GM12878 (cell line): ENCODE data around the gene CNDP1. TPM values are rescaled to one million over a fixed set of nuclear protein-coding genes. Genes with fewer than 3 reads are reported as not detected.

Experiments
- ATAC-seq: fragments of 200-7000 bp; cut with Tn5 transposase; 3 replicates; pipeline ENCODE4 v1.9.1; 2020; ENCODE audit warnings: mild to moderate bottlenecking, moderate library complexity
- BruUV-seq: library from RNA; stranded (reverse); fragments of 400-500 nt; replicated peaks from 2 replicates; lab custom pipeline; 2021; lab: Mats Ljungman, UMichigan
- CTCF ChIA-PET: fragments of 300-600 bp; sonication (Branson Sonifier 250); formaldehyde crosslinking; extraction: SDS; loops from one replicate; lab custom pipeline; 2021; ENCODE audit warnings: inconsistent platforms; lab: Yijun Ruan, JAX
- POLR2A ChIA-PET: fragments of 350-600 bp; formaldehyde crosslinking; extraction: SDS; loops from one replicate; lab custom pipeline; 2021; ENCODE audit warnings: inconsistent platforms; lab: Charles Lee
- RAD21 ChIA-PET: fragments of 300-600 bp; sonication (Branson Sonifier 250); formaldehyde crosslinking; loops from one replicate; lab custom pipeline; 2023; ENCODE audit warnings: antibody characterized with exemption; ENCODE audit not compliant: unreplicated experiment; lab: Charles Lee
- SMC1A ChIA-PET: fragments of 300-600 bp; sonication (Branson Sonifier 250); formaldehyde crosslinking; loops from one replicate; lab custom pipeline; 2023; ENCODE audit not compliant: unreplicated experiment, uncharacterized antibody; lab: Charles Lee
- DNase-seq: peaks from one replicate; pipeline ENCODE4 v3.0.0-alpha.2; 2011; ENCODE audit warnings: low read depth, low spot score
- FAIRE-seq: peaks from 3 replicates; lab custom pipeline; 2011; peaks lifted over from hg19 to GRCh38; lab: Jason Lieb, UNC
- H2AFZ ChIP-seq: 2 replicates; pipeline ENCODE4 v1.6.0; 2011; ENCODE audit warnings: low read depth, low read length, control low read depth; ENCODE audit not compliant: control insufficient read depth
- H3K27ac ChIP-seq: 2 replicates; pipeline ENCODE4 v1.5.1; 2011; ENCODE audit warnings: control low read depth; ENCODE audit not compliant: control insufficient read depth, insufficient read depth
- H3K27me3 ChIP-seq, 2 experiments: replicated peaks in 1 of 2; 2 replicates each; pipeline versions ENCODE4 v1.6.0 to v1.6.1; 2011; ENCODE audit warnings: low read length in 1 of 2; ENCODE audit not compliant: control insufficient read depth in 2 of 2, insufficient read depth in 2 of 2
- H3K36me3 ChIP-seq, 2 experiments: 2 replicates each; pipeline ENCODE4 v1.5.1; 2011; ENCODE audit warnings: low read length in 1 of 2; ENCODE audit not compliant: control insufficient read depth in 2 of 2, insufficient read depth in 2 of 2
- H3K4me1 ChIP-seq: 2 replicates; pipeline ENCODE4 v1.6.1; 2011; ENCODE audit warnings: mild to moderate bottlenecking, low read length, moderate library complexity, mixed read lengths; ENCODE audit not compliant: control insufficient read depth, insufficient read depth
- H3K4me2 ChIP-seq: 2 replicates; pipeline ENCODE4 v1.6.0; 2011; ENCODE audit warnings: control low read depth; ENCODE audit not compliant: control insufficient read depth, insufficient read depth
- H3K4me3 ChIP-seq: fragments of 200-600 bp; sonication (generic); 2 replicates; pipeline ENCODE4 v1.5.1; 2016
- H3K79me2 ChIP-seq: 2 replicates; pipeline ENCODE4 v1.6.0; 2011; ENCODE audit warnings: low read length; ENCODE audit not compliant: control insufficient read depth, insufficient read depth
- H3K9ac ChIP-seq: 2 replicates; pipeline ENCODE4 v1.8.0; 2011; ENCODE audit warnings: low read length, control low read depth, mixed read lengths; ENCODE audit not compliant: control insufficient read depth, insufficient read depth
- H3K9me3 ChIP-seq: replicated peaks from 3 replicates; pipeline ENCODE4 v1.5.1; 2011; ENCODE audit warnings: mild to moderate bottlenecking, low read length; ENCODE audit not compliant: control insufficient read depth, insufficient read depth
- H4K20me1 ChIP-seq: 2 replicates; pipeline ENCODE4 v1.6.0; 2011; ENCODE audit not compliant: control insufficient read depth, insufficient read depth
- BCL3 ChIP-seq: IDR thresholded peaks from 2 replicates; pipeline ENCODE4 v1.6.1; 2011; ENCODE audit warnings: borderline replicate concordance, low read depth, mild to moderate bottlenecking, moderate library complexity, low read length; ENCODE audit not compliant: insufficient read depth, poor library complexity, severe bottlenecking
- BRCA1 ChIP-seq: IDR thresholded peaks from 2 replicates; pipeline ENCODE4 v1.6.1; 2011; ENCODE audit warnings: low read depth, low read length, improper control_type of control experiment
- CTCF ChIP-seq, 3 experiments: IDR thresholded peaks in 2 of 3; conservative IDR thresholded peaks in 1 of 3; 2 replicates each; pipeline ENCODE4 v1.5.1; 2011; ENCODE audit warnings: low read depth in 3 of 3, low read length in 3 of 3, mild to moderate bottlenecking in 3 of 3, control low read depth in 2 of 3, moderate library complexity in 2 of 3, inconsistent platforms in 1 of 3, mixed read lengths in 1 of 3; ENCODE audit not compliant: control insufficient read depth in 2 of 3, insufficient read depth in 1 of 3; ENCODE audit errors: extremely low read depth in 1 of 3
- EED ChIP-seq: sonication (generic); IDR thresholded peaks from 2 replicates; pipeline ENCODE4 v1.6.1; 2016; ENCODE audit warnings: antibody characterized with exemption, low read depth
- PBX3 ChIP-seq: IDR thresholded peaks from 2 replicates; pipeline ENCODE4 v1.6.1; 2011; ENCODE audit warnings: mild to moderate bottlenecking, low read depth, low read length, moderate library complexity; ENCODE audit not compliant: insufficient replicate concordance
- POU2F2 ChIP-seq: IDR thresholded peaks from 3 replicates; pipeline ENCODE4 v1.6.1; 2011; ENCODE audit warnings: low read depth, mild to moderate bottlenecking, low read length, borderline replicate concordance
- RAD21 ChIP-seq: IDR thresholded peaks from 2 replicates; pipeline ENCODE4 v1.6.1; 2011; ENCODE audit warnings: mild to moderate bottlenecking, low read depth, low read length, moderate library complexity; ENCODE audit not compliant: insufficient read depth
- RB1 ChIP-seq: fragments of 450-650 bp; formaldehyde crosslinking; IDR thresholded peaks from 2 replicates; pipeline ENCODE4 v1.6.1; 2017; ENCODE audit warnings: mild to moderate bottlenecking, borderline replicate concordance
- SKIL ChIP-seq: fragments of 450-650 bp; IDR thresholded peaks from 2 replicates; pipeline ENCODE4 v1.6.1; 2017; ENCODE audit warnings: mild to moderate bottlenecking, low read depth, inconsistent platforms; ENCODE audit not compliant: poor library complexity, severe bottlenecking
- STAT3 ChIP-seq: IDR thresholded peaks from 2 replicates; pipeline ENCODE4 v1.6.1; 2011; ENCODE audit warnings: low read depth, low read length, improper control_type of control experiment
- TCF3 ChIP-seq: IDR thresholded peaks from 2 replicates; pipeline ENCODE4 v1.6.1; 2012; ENCODE audit warnings: low read depth, mild to moderate bottlenecking, low read length, borderline replicate concordance; ENCODE audit not compliant: insufficient read depth
- WGBS: methylation state at CpG from one replicate; pipeline ENCODE4 v1.1.6; 2016; ENCODE audit warnings: low lambda C conversion rate; ENCODE audit not compliant: insufficient replicate concordance, insufficient coverage; ENCODE audit errors: missing lambda C conversion rate; 5-methylcytosine and 5-hydroxymethylcytosine counted together
- in situ Hi-C: fragments of 300-500 bp; cut with MboI; formaldehyde crosslinking; loops from 9 replicates; pipeline ENCODE4 v1.14.3; 2018; ENCODE audit warnings: mixed read lengths
- intact Hi-C: fragments of 100-400 bp; cut with micrococcal nuclease; formaldehyde crosslinking; loops from one replicate; pipeline ENCODE4 v1.14.2; 2022; ENCODE audit not compliant: unreplicated experiment
- polyA plus RNA-seq, 11 experiments: library from polyadenylated mRNA; depleted of rRNA in 4 of 11; unstranded in 6 of 11; stranded (reverse) in 5 of 11; fragments of >200 nt; fragmentation: Nextera tagmentation in 4 of 11; fragmentation: Illumina TruSeq in 1 of 11; extraction: Ambion mirVana in 4 of 11; extraction: Trizol in 1 of 11; gene quantifications; 1 replicate in 1 of 11; 2 replicates in 10 of 11; pipeline versions ENCODE4 v1.2.1 to v1.2.3, GENCODE V29; 2011 to 2016; ENCODE audit warnings: inconsistent platforms in 2 of 11, missing spikeins in 2 of 11, low read depth in 1 of 11
- total RNA-seq, 4 experiments: library from RNA; depleted of rRNA in 3 of 4; stranded (reverse); fragments of >200 nt in 3 of 4; fragmentation: Illumina TruSeq in 1 of 4; extraction: Trizol in 1 of 4; gene quantifications; 2 replicates each; pipeline versions ENCODE4 v1.2.1 to v1.2.3, GENCODE V29; 2013 to 2021

Gene CNDP1
- total and polyA plus RNA-seq, 10 of the 15 experiments (the other 5 are each of a cell fraction or from before 2014, with no cell fraction given) = 0.04 to 0.05 TPM; not detected in 8

DNA sequence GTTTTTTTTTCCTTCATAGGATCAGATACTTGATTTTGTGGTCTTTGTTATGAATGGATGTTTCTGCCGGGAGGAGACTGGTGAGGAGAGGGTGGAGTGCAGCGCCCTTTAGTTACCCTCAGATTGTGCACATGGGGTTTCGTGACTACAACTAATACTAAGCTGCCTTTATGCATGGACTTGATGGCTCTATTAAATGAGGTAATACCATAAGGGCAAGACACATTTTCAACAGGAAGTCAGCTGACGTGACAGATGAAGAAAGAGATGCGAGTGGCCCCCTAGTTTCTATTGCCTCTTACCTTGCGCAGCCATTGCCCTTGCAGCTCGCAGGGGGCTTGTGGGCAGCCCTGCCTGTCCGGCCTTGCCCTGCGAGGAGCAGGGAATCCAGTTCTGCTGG, 87.8 kb downstream of the CNDP1 start (continued):
- TF ChIP-seq POU2F2 (no peak), SKIL (no peak)

DNA sequence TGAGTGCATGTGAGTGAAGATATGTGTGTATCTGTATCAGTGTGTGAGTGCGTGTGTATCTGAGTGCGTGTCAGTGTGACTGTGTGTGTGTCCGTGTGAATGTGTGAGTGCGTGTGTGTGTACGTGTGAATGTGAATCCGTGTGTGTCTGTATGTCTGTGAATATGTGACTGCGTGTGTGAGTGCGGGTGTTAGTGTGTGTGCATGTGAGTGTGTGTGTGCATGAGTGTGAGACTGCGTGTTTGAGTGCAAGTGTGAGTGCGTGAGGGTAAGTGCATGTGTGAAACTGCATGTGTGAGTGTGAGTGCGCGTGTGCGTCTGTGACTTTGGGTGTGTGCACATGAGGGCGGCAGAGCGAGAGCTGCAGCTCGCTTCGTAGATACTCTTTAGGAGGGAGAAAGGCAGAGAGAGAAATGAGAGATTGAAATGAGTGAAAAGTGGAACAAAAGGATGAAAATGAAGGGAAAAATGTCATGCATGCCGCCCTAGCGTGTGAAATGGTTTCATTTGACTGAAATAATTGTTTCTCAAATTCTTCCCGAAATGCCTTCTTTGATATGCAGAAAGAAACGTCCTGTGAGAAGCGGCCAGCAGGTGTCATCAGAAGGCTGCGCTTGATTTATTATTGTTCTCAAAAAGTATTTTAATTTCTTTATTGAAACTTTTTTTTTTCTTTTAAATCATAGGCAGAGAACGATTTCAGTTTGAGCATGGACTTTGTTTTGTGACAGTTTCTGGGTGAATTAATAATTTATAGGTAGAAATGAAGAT, 88.9 kb downstream of the CNDP1 start:
- TF ChIP-seq BCL3 = peak; percentile 35
- TF ChIP-seq BRCA1 = no peak
- peak; percentile 2 to 30 (median 27); a peak in 2 of 6 replicates for TF ChIP-seq CTCF (IDR thresholded peaks at IDR 0.05 in 2 of 3, conservative IDR thresholded peaks at IDR 0.05 in 1 of 3; ENCODE audit: control insufficient read depth in 2 of 3, extremely low read depth in 1 of 3, insufficient read depth in 1 of 3, low read depth in 3 of 3, low read length in 3 of 3)
- no peak for TF ChIP-seq RB1
- TF ChIP-seq PBX3 = peak; percentile 6
- no peak for TF ChIP-seq EED
- no peak for TF ChIP-seq STAT3
- peak; percentile 61 for TF ChIP-seq RAD21
- TF ChIP-seq TCF3 = 0 out of 2 replicates have a peak, but pooled peaks have one; percentile 20
- Histone ChIP-seq H3K4me2 (no peak overlapping the region), H3K4me1 (no peaks in the 10 kb centered on the region), H2AFZ (no peak overlapping the region), H3K4me3 (no peak overlapping the region), H3K79me2 (no peaks in the 10 kb centered on the region; the same call in 1 of the 2 replicates), H3K36me3 (no peaks in the 10 kb centered on the region), H4K20me1 (no peaks in the 10 kb centered on the region), H3K9ac (no peak overlapping the region), H3K27ac (no peak overlapping the region), H3K9me3 (no peaks in the 10 kb centered on the region), H3K27me3 (no peaks in the 10 kb centered on the region)
- DNase-seq = no peak
- no peak for FAIRE-seq
- intact Hi-C loops (no loop called here), in situ Hi-C loops (no loop called here)
- ChIA-PET POLR2A (no interaction called here), SMC1A (no interaction called here), RAD21 (no interaction called here), CTCF (interaction anchor here (1.0 to 1.4 kb wide), 2 partner anchors 29 to 856 kb away, joined by 4 to 5 read pairs; no protein-coding TSS in a partner anchor)
- WGBS = 86% methylated on average over 24 of the region's 24 CpGs
- ATAC-seq = no peak
- BruUV-seq = no TSS peak
